NCI-H82 treated with DMSO at 0.1 percent for 48 hours (cell line): ENCODE results near the gene CARMIL1.
A peak's percentile ranks its signal among the peaks of the same experiment; 100 is the strongest.

Experiments used
- DNase-seq: peaks from one replicate; lab custom pipeline; 2025; ENCODE audit not compliant: unreplicated experiment; lab: John Stamatoyannopoulos, UW

The CARMIL1 gene

DNA sequence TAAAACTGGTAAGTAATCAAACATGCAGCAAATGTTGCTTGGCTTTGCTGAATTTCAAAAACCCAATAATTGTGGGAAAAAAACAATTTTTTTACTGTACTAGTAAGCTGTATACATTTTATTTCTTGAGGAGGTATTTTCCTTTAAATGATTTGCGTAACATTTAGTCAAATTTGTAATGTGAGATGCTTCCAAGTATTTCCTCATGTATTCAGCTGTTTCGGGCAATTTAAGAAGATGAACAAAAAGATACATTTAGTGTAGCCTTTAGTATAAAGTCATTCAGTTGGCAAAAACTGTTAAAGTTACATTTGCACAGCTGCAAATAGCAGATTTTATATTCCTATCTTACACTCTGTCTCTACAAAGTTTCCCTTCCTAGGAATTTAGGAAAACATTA is 186.8 kb downstream of the CARMIL1 start:
- DNase-seq: no peak

DNA sequence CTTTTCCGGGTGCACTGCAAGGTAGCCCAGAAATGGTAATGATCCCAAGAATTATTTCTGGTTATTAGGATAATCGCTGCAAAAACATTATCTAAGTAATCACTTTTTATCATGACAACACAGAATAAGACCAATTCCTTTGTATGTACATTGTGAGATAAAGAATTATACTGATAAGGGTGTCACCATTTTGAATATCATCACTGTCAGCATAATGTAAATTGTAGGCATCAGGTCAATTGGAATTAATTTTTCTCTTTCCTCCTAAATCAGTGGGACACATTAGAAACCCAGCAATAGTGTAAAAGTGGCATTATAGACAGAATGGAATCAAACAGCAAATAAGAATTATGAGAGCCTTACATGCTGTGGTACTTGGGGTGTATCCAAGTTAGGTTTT is 189.7 kb downstream of the CARMIL1 start:
- DNase-seq: no peak

DNA sequence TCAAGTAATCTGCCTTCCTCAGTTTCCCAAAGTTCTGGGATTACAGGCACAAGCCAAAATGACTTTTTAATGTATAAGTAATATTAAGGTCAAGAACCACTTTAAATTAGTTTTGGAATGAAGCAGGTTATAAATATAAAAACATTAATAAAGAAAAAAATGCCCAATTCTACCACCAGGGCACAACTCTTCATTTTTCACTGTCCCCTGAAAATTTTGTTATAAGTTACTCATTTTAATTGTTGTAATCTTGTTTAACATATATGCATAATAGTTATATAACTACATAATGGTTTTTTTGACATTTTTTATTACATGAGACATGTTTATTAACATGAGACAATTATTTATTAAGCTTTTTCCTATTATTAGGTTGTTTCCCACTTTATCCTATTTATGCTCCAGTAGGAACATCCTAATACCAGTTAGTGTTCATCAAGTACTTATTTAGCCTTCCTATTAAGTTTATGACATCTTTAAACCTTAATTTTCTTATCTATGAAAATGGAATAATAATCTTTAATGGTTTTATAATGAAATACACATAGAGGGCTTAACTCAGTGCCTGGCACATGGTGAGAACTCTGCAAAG is 190.7 kb downstream of the CARMIL1 start:
- DNase-seq: no peak

DNA sequence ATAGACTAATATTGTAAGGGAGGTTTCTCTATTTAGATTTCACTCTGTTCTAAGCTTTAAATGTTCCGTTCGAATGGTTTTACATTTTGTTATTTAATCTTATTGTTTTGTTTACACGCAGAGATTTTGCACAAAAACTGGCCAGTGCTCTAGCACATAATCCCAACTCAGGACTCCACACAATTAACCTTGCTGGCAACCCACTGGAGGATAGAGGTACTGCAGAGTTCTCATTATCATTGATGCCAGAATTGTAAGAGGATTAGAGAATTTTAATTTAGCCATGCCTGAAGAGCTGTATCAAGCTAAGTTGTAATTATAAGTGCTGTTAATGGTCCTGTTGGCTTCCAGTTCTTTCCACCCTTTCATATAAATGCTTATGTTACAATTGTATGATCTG is 193.1 kb downstream of the CARMIL1 start:
- peak; percentile 83 for DNase-seq

DNA sequence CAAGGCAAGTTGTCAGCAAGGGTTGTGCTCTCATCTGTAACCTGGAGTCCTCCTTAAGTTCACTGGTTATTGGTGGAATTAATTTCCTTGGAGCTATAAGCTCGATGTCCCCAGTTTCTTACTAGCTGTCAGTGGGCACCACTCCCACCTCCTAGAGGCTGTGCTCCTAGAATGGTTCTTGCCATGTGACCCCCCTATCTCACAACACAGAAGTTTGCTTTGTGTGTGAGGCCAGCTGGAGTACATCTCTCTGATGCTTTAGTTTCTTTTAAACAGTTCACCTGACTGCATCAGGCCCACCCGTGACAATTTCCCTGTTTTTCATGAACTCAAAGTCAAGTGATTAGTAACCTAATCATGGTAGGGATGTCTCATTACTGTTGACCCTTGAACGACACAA is 193.7 kb downstream of the CARMIL1 start:
- no peak for DNase-seq

DNA sequence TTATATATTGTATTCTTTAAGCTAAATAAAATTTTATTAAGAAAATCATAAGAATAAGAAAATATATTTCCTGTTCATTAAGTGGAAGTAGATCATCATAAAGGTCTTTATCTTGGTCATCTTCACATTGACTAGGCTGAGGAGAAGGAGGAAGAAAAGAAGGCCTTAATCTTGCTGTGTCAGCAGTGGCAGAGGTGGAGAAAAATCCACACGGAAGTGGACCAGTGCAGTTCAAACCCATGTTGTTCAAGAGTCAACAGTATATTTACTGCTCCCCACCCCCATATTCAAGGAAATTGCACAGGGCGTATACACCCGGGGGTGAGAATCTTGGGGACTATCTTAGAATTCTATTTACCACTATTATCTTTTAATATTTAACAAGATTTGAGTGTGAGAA is 194.3 kb downstream of the CARMIL1 start:
- no peak for DNase-seq

DNA sequence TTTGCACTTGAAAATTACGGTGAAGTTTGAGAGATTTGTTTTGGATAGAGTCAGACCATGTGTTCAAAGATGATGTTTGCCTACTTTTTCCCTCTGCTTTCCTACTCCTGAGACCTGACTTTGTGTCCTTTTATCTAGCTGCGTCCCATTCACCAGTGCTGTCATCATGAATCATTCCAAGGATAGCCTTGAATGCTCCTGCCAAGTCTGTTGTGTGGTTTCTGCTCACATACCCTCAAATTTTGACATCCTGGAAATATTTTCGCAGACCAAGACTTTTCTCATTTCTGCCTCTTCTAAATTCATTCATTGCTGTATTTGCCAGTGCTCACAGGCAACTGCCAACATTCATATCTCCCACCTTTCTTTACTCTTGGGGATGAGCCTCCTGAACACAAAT is 197.0 kb downstream of the CARMIL1 start:
- DNase-seq: no peak

DNA sequence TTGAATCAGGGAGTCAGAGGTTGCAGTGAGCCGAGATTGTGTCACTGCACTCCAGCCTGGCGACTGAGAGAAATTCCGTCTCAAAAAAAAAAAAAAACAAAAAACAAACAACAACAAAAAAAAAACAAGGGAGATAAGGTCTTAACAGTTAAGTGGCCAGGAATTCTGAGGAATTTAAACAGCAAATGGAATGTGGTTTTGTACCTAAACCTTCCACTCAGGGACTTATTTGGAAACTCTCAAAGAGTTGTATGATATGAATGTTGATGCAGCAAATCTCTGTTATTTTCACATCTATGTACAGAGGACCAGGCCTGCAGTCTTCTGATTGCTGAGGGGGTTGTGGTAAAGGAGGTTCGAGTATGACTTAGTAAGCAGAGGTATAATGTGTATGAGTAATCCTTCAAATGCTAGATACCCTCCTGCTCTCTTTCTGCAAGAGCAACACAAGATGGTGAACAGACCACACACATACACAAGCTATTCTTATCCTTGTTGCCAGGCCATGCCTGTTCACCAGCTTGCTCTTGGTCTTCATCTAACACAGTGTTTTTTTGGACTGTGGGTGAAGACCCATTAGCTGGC is 197.9 kb downstream of the CARMIL1 start:
- DNase-seq: no peak

DNA sequence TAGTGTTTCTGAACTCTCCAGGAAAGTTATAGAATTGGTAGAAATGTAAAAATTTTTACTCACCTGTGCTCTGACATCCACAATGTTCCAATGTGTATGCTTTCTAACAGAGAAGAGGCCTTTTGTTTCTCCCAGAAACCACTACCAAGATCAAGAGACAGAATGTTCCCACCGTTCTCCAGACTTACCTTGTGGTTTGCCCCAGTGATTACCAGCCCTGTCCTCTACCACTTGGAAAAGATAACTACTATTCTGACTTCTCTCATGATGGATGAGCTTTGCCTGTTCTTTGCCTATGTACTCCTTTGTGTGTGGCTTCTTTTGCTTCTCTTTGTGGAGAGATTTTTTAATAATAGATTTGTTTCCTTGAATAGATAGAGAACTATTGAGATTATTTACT is 199.8 kb downstream of the CARMIL1 start:
- no peak for DNase-seq

DNA sequence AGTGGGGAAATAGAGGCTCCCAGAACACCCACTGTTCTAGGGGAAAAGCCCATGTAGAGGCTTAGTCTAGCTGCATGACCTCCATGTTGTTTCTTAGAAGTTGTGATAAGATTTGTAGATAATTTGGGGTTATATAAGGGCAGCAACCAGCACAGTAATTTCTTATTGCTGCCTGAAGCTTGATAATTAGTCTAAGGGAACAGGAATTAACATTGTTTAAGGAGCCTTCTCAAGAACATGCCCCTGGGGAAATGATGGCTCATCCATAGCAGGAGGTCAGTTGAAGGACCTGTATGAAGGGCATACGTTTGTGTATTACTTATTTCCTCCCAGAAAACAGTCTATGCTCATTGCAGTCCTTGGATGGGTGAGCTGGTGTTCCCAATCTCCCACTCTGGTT is 202.1 kb downstream of the CARMIL1 start:
- peak; percentile 33 for DNase-seq

DNA sequence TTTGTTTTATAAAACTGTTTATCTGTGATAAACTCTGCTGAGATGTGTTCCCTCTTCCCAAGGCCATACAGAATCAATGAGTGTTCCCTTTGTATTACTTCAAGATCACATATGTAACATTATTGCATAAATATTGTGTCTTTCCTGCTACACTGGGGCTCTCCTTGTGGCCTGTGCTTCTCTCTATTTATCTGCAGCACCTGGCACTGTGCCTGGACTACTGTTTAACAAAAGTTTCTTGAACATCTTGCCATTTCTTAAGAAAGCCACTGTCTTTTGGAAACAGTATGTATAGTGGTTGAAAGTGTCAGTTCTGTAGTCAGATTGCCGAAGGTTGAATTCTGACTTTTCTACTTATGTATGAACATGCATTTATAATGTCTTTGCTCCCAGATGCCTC is 203.8 kb downstream of the CARMIL1 start:
- no peak for DNase-seq

DNA sequence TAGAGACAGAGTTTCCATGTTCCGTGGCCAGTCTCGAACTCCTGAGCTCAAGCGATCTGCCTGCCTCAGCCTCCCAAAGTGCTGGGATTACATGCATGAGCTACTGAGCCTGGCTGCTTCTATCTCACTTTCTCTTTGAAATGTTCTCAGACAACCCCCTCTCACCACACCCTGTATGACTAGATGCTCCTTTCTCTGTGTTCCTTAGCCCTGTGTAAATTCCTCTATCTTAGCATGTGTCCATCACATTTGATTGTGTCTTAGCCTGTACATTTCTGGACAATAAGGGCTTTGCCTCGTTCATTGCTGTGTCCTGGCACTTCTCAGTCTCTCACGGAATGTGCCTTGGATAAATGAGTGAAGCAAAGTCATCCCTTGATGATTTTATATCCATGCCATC is 204.8 kb downstream of the CARMIL1 start:
- DNase-seq: no peak

DNA sequence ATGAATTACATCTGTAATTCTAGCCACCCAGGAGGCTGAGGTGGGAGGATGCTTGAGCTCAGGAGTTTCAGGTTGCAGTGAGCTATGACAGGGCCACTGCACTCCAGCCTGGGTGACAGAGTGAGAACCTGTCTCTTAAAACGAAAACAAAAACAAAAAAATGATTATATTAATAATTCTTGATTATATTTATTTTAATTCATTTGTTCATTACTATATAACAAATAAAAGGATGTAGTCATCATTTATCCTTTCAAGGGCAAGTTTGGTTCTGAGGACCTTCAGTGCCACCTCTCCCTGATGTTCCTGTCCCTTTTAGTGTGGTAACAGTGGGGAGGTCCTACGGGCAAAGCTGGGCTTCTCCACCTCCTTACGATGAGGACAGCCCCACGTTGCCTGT is 205.7 kb downstream of the CARMIL1 start:
- DNase-seq: no peak

DNA sequence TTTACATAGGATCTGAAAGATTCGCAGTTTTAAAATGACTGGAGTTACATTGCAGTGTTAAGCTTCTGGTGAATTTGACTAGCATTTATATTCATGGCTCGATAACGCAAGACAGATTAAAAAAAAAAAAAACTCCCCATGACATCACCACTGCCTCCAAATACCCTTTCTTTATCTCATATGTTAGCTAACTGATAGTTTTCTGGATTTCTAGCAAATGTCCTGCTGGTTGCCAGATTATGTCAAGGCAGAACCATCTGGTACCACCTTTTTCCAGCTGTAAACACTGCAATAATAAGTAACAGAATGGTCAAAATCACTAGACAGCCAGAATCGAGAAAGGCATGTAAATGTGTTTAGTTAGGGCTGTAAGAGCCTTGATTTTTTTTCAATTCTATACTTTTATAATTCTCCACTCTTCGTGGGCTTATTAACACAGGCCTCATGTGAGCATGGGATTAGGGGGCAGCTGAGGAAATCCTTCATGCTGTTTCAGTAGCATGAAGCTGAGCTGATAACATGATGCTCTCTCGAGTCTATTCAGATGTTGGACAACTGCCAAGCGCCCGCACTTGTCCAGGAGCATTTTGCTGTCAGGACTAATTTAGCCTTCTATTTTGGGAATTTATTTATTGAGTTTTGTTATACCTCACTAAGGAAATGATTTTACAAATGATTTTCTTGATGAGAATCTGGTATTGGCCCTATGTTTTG is 206.8 kb downstream of the CARMIL1 start:
- peak; percentile 88 for DNase-seq

DNA sequence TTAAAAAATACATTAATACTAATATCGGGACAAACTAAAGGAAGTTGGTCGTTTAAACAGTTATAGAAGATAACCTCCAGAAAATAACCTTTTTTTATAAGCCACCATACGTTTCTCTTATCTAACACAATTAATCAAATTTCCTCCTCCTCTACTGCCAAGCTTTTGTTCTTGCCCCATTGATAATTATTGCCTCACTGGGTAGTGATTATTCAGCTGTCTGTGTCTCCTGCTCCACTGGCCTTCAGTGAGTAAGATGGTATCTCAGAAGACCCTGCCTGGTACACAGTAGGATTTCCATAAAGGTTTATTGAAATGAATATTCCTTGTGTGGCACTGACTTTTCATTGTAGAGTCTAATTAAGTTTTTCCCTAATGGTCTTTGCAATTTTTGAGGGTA is 207.4 kb downstream of the CARMIL1 start:
- DNase-seq: peak; percentile 45

DNA sequence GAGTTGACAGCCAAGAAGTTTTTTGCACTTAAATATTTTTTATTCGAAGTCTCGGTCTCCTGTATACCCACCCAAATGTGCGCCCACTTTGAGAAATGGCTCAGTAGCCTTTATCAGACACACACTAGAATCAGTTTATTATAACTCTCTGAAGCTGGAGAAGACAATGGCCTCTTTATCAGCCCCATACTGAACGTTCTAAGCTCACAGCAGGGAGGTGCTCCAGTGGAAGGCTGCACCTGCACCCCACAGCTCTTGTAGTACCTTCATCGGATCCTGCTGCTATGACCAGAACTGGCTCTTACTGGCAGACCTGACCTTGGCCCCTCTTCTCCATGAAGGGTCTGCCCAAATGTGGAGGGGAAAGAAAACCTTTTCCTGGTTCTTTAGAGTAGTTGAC is 207.8 kb downstream of the CARMIL1 start:
- DNase-seq: no peak

DNA sequence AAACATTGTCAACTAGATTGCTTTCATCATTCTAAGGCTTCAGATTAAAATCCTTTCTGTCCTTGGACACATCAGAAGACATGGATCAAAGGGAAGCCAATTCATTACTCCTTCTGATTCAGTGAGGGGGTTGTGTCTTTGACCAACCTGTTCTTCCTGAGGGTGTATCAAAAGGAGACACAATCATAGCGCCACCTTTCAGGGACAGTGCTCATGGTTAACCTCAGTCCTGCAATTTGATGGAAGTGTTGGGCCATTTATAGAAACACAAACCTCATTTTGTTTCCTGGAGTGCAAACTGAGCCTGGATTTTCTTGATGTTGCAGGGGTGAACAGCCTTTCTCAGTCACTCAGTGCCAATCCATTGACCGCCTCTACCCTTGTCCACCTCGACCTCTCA is 209.0 kb downstream of the CARMIL1 start:
- no peak for DNase-seq

DNA sequence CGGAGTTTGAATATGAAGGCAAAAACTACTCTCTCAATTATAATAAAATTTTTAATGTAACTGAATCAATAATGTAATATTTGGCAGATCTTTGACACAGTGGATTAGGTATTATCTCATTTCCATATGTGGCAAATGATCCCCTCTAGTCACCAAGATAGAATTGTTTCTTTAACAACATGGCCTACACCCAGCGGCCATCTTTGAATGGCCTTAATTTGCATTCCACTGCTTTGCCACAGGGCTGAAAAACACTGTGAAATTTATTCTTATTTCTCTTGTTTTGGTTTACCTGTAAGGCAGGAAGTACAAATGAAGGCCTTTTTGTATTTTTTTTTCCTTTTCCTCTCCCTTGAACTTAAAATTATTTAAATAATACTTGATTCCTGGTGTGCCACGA is 210.2 kb downstream of the CARMIL1 start:
- DNase-seq: no peak

DNA sequence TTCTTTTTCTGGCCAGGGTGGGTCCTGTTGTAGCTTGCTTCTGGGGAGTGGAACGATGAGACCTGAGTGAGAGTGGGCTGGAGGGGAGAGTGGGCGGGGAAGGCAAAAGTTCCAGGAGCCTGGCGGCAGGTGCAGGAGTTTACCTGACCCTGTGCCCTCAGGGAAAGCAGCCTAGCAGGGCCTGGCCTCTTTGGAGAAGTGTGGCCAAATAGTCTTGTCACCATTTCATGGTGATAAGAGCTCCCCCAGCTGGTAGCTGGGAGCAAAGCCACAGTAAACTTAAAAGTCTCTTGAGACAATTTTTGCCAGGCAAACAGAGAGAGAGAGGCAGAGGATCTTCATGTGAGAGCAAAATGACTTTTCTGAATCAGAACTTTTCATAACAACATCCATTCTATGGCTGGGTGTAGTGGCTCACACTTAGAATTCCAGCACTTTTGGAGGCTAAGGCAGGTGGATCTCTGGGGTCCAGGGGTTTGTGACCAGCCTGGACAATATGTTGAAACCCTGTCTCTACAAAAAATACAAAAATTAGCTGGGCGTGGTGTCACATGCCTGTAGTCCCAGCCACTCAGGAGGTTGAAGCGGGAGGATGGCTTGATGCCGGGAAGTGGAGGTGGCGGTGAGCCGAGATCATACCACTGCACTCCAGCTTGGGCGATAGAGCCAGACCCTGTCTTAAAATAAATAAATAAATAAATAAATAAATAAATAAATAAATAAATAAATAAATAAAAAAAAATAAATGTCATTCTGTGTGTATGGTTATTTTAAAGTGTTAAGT is 211.0 kb downstream of the CARMIL1 start:
- DNase-seq: peak; percentile 59

DNA sequence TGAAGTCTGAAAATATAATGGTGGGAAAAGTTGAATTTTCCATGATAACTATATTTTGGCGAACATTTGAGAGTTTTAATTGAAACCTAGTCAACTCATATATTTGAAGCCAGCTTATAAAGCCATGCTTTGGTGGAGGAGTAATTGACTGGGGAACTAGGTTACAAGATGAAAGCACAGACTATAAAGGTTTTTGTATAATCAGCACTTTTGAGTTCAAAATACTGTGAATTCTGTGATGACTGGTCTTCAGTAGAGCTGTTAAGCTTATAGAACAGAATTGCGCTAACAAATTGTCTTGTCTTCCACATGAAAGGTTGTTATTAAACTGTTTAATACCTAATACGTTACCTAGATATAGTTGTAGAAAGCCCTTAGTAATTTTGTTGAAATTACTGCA is 213.8 kb downstream of the CARMIL1 start:
- DNase-seq: no peak

DNA sequence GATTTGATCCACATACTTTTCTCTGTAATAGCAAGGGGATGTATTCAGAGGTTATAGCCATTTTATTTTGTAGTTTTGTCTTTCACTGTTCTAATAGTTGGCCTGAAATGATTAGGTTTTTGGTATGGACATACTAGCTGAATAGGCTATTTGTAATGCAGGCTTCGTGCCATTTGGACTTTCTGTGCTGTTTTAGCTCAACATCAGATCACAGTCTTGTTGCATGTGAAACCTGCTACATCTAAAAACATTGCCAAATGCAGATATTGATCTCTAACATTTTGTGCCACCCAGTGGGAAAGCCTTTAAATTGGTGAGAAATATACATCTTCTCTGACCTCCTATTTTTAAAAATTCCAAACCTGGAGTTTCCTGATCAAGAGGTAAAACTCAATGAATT is 215.3 kb downstream of the CARMIL1 start:
- no peak for DNase-seq
